ENCODE results near the gene RSAD2.
"Not testable (repeated sequence)": the region's sequence is repeated elsewhere in the genome, so short reads cannot be mapped to it uniquely, and the experiment has no call there.

RSAD2 gene

GRCh38 chr2:6877402-6878304 lies at the start of gene RSAD2:
Gene RSAD2, plus strand, starts transcription at chr2:6877777. Its CDS starts 24 bp downstream, at chr2:6877801.
- DNase-seq, result peak; percentile 70

GRCh38 chr2:6828299-6828584 lies 49.3 kb upstream of the RSAD2 start:
- peak; percentile 59 for DNase-seq

- peak; percentile 3 for DNase-seq
These were observed 46.3 kb upstream of the RSAD2 start for GRCh38 chr2:6831229-6831628.

GRCh38 chr2:6832596-6833299 lies 44.8 kb upstream of the RSAD2 start:
- DNase-seq, result no peak

GRCh38 chr2:6833300-6833604 lies 44.3 kb upstream of the RSAD2 start:
- DNase-seq, result no peak

GRCh38 chr2:6834163-6834562 lies 43.4 kb upstream of the RSAD2 start:
- DNase-seq, result no peak

- DNase-seq, result peak; percentile 57
These were observed 42.1 kb upstream of the RSAD2 start for GRCh38 chr2:6835467-6835866.

GRCh38 chr2:6838673-6839319 lies 38.8 kb upstream of the RSAD2 start:
- DNase-seq, result no peak

- DNase-seq, result no peak
These were observed 35.9 kb upstream of the RSAD2 start for GRCh38 chr2:6841537-6842287.

- DNase-seq, result peak; percentile 43
These were observed 32.3 kb upstream of the RSAD2 start for GRCh38 chr2:6845312-6845711.

GRCh38 chr2:6845903-6846302 lies 31.7 kb upstream of the RSAD2 start:
- peak; percentile 41 for DNase-seq

GRCh38 chr2:6846540-6846939 lies 31.0 kb upstream of the RSAD2 start:
- no peak for DNase-seq

GRCh38 chr2:6846967-6847681 lies 30.5 kb upstream of the RSAD2 start:
- no peak for DNase-seq

- DNase-seq, result no peak
These were observed 25.4 kb upstream of the RSAD2 start for GRCh38 chr2:6852195-6852594.

GRCh38 chr2:6854416-6854815 lies 23.2 kb upstream of the RSAD2 start:
- no peak for DNase-seq

GRCh38 chr2:6855860-6856547 lies 21.6 kb upstream of the RSAD2 start:
- DNase-seq, result peak; percentile 58

- DNase-seq, result no peak
These were observed 21.0 kb upstream of the RSAD2 start for GRCh38 chr2:6856548-6856920.

GRCh38 chr2:6858466-6859027 lies 19.0 kb upstream of the RSAD2 start:
- DNase-seq, result not testable (repeated sequence)

GRCh38 chr2:6860296-6860695 lies 17.3 kb upstream of the RSAD2 start:
- no peak for DNase-seq

- DNase-seq, result no peak
These were observed 13.8 kb upstream of the RSAD2 start for GRCh38 chr2:6863792-6864191.

GRCh38 chr2:6864231-6864754 lies 13.3 kb upstream of the RSAD2 start:
- no peak for DNase-seq
